K562 (cell line): ENCODE measurements around the gene ZNF280D.

ENCODE experiments used
- CHD1 ChIP-seq: fragments of 200-600 bp; sonication (generic); IDR thresholded peaks from one replicate; pipeline ENCODE4 v1.6.1; 2012; ENCODE audit warnings: mild to moderate bottlenecking, moderate library complexity, low read length, inconsistent platforms
- HDGF ChIP-seq: fragments of 450-650 bp; IDR thresholded peaks from 2 replicates; pipeline ENCODE4 v1.6.1; 2016
- POLR2A ChIP-seq: fragments of 450-650 bp; conservative IDR thresholded peaks from 2 replicates; pipeline ENCODE4 v1.6.1; 2016
- RBM17 ChIP-seq: fragments of 200-400 bp; formaldehyde crosslinking; IDR thresholded peaks from 2 replicates; pipeline ENCODE4 v1.6.1; 2017; ENCODE audit warnings: low read depth, mild to moderate bottlenecking, low read length, borderline replicate concordance
- SRSF1 ChIP-seq: fragments of 200-400 bp; formaldehyde crosslinking; IDR thresholded peaks from 2 replicates; pipeline ENCODE4 v1.6.1; 2017; ENCODE audit warnings: mild to moderate bottlenecking, low read depth, low read length, moderate library complexity
- ZBTB8A ChIP-seq: fragments of 450-650 bp; IDR thresholded peaks from 2 replicates; pipeline ENCODE4 v1.6.1; 2018; ENCODE audit warnings: mild to moderate bottlenecking, moderate library complexity; ENCODE audit not compliant: partially characterized antibody
- TF ChIP-seq, protein P1 (sequence below), 3 experiments: IDR thresholded peaks in 2 of 3; conservative IDR thresholded peaks in 1 of 3; 2 replicates each; pipeline ENCODE4 v1.5.1; 2011 to 2012; ENCODE audit warnings: low read length in 3 of 3, mild to moderate bottlenecking in 3 of 3, control low read depth in 2 of 3, improper control_type of control experiment in 1 of 3, inconsistent platforms in 1 of 3, low read depth in 1 of 3, mixed read lengths in 1 of 3, moderate library complexity in 1 of 3; ENCODE audit not compliant: insufficient read depth in 2 of 3

DNA sequence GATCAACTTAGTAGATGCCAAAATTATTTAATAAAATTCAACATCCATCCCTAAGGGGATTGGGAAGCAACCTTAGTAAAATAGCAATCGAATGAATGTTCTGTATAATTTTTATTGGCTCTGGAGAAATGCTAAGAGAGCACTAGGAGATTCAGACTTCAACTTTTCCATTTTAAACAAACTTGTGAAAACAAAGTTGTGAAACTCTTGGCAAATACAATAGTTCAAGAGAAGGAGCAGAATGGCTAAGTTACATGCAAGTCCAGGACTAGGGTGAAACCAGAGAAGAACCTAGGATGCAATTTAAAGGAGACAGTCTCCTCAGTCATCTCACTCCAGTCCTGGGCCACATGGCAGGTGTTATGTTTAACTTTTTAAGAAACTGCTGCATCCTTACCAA, 16.7 kb upstream of the ZNF280D start:
- TF ChIP-seq POLR2A (no peak), SRSF1 (no peak), ZBTB8A (no peak), CHD1 (no peak), RBM17 (no peak), HDGF (no peak)
- TF ChIP-seq, protein P1, sequence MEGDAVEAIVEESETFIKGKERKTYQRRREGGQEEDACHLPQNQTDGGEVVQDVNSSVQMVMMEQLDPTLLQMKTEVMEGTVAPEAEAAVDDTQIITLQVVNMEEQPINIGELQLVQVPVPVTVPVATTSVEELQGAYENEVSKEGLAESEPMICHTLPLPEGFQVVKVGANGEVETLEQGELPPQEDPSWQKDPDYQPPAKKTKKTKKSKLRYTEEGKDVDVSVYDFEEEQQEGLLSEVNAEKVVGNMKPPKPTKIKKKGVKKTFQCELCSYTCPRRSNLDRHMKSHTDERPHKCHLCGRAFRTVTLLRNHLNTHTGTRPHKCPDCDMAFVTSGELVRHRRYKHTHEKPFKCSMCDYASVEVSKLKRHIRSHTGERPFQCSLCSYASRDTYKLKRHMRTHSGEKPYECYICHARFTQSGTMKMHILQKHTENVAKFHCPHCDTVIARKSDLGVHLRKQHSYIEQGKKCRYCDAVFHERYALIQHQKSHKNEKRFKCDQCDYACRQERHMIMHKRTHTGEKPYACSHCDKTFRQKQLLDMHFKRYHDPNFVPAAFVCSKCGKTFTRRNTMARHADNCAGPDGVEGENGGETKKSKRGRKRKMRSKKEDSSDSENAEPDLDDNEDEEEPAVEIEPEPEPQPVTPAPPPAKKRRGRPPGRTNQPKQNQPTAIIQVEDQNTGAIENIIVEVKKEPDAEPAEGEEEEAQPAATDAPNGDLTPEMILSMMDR (IDR thresholded peaks at IDR 0.05 in 2 of 3, conservative IDR thresholded peaks at IDR 0.05 in 1 of 3; ENCODE audit: insufficient read depth in 2 of 3, low read depth in 1 of 3, low read length in 3 of 3): no peak
